Measurements from ENCODE around the gene BIRC7. TPM values are rescaled to one million over a fixed set of nuclear protein-coding genes. Genes with fewer than 3 reads are reported as not detected.

BIRC7 gene
- total RNA-seq, 1 experiment from 2014 or later = 0.17 TPM

- TF ChIP-seq, protein P1, sequence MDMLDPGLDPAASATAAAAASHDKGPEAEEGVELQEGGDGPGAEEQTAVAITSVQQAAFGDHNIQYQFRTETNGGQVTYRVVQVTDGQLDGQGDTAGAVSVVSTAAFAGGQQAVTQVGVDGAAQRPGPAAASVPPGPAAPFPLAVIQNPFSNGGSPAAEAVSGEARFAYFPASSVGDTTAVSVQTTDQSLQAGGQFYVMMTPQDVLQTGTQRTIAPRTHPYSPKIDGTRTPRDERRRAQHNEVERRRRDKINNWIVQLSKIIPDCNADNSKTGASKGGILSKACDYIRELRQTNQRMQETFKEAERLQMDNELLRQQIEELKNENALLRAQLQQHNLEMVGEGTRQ (CRISPR knock-in tag; IDR thresholded peaks at IDR 0.05) = no peak
- TF ChIP-seq ZNF512 (CRISPR knock-in tag; IDR thresholded peaks at IDR 0.05; ENCODE audit: borderline replicate concordance) (no peak), MYBL2 (CRISPR knock-in tag; IDR thresholded peaks at IDR 0.05) (no peak), NR3C1 (CRISPR knock-in tag; conservative IDR thresholded peaks at IDR 0.05; ENCODE audit: low read depth) (no peak), FOXJ3 (CRISPR knock-in tag; IDR thresholded peaks at IDR 0.05; ENCODE audit: borderline replicate concordance) (no peak), RORB (CRISPR knock-in tag; IDR thresholded peaks at IDR 0.05) (no peak)
These were observed 16.3 kb upstream of the BIRC7 start (continued) for GRCh38 chr20:63219447-63219821.

GRCh38 chr20:63219866-63220521, 15.7 kb upstream of the BIRC7 start:
- CTCF ChIA-PET = interaction anchor here (0.6 to 2.7 kb wide), 3 partner anchors 11 to 163 kb away, joined by 3 to 10 read pairs (median 3); no protein-coding TSS in a partner anchor
- POLR2A ChIA-PET = no interaction called here
- ATAC-seq (no peak), DNase-seq (ENCODE audit: low spot score) (no peak)
- Mint-ChIP-seq H3K27ac (peak overlapping the region; percentile 72), H3K27me3 (ENCODE audit: low read depth) (peaks cover 4% of the 10 kb centered on the region; the same call in 1 of the 2 replicates), H3K4me3 (no peak overlapping the region), H3K4me1 (peaks cover 9% of the 10 kb centered on the region), H3K9me3 (no peaks in the 10 kb centered on the region), H3K36me3 (peaks cover 3% of the 10 kb centered on the region; the same call in 1 of the 2 replicates)
- TF ChIP-seq NR1H2 (CRISPR knock-in tag; IDR thresholded peaks at IDR 0.05) (no peak), MLX (CRISPR knock-in tag; IDR thresholded peaks at IDR 0.05) (no peak), ZNF423 (CRISPR knock-in tag; IDR thresholded peaks at IDR 0.05) (no peak), CDX4 (CRISPR knock-in tag; IDR thresholded peaks at IDR 0.05; ENCODE audit: borderline replicate concordance) (no peak), SOX15 (CRISPR knock-in tag; IDR thresholded peaks at IDR 0.05) (no peak), FOXP4 (CRISPR knock-in tag; IDR thresholded peaks at IDR 0.05) (no peak), ZNF138 (CRISPR knock-in tag; conservative IDR thresholded peaks at IDR 0.05) (no peak), FOXP1 (CRISPR knock-in tag; IDR thresholded peaks at IDR 0.05; ENCODE audit: borderline replicate concordance) (no peak), SP1 (CRISPR knock-in tag; conservative IDR thresholded peaks at IDR 0.05) (no peak)
- TF ChIP-seq, protein P2, sequence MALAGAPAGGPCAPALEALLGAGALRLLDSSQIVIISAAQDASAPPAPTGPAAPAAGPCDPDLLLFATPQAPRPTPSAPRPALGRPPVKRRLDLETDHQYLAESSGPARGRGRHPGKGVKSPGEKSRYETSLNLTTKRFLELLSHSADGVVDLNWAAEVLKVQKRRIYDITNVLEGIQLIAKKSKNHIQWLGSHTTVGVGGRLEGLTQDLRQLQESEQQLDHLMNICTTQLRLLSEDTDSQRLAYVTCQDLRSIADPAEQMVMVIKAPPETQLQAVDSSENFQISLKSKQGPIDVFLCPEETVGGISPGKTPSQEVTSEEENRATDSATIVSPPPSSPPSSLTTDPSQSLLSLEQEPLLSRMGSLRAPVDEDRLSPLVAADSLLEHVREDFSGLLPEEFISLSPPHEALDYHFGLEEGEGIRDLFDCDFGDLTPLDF (CRISPR knock-in tag; IDR thresholded peaks at IDR 0.05) = no peak

Data from WTC11 (cell line).